ENCODE measurements around the gene PROC.

- TF ChIP-seq CTCF (conservative IDR thresholded peaks at IDR 0.05; ENCODE audit: low read length) (no peak), EZH2phosphoT487 (IDR thresholded peaks at IDR 0.05; ENCODE audit: borderline replicate concordance, low read depth, low read length) (no peak)
These were observed 20.5 kb upstream of the PROC start for GRCh38 chr2:127397568-127398238.
